ENCODE results near the gene UROC1. TPM values are rescaled to one million over a fixed set of nuclear protein-coding genes. Genes with fewer than 3 reads are reported as not detected.

Gene UROC1
- total RNA-seq, 1 donor from 2014 or later, result not detected

- intact Hi-C loops (cut with micrococcal nuclease), result no loop called here
Measured at GRCh38 chr3:126496894-126497850, 20.4 kb downstream of the UROC1 start.

GRCh38 chr3:126495786-126496185 lies 21.8 kb downstream of the UROC1 start:
- intact Hi-C loops (cut with micrococcal nuclease), result no loop called here

GRCh38 chr3:126494970-126495230 lies 22.7 kb downstream of the UROC1 start:
- intact Hi-C loops (cut with micrococcal nuclease), result no loop called here

- intact Hi-C loops (cut with micrococcal nuclease), result no loop called here
Measured at GRCh38 chr3:126494204-126494969, 23.2 kb downstream of the UROC1 start.

GRCh38 chr3:126493739-126494138 lies 23.8 kb downstream of the UROC1 start:
- intact Hi-C loops (cut with micrococcal nuclease), result no loop called here

- intact Hi-C loops (cut with micrococcal nuclease), result no loop called here
Measured at GRCh38 chr3:126493051-126493450, 24.5 kb downstream of the UROC1 start.

GRCh38 chr3:126491221-126492013 lies 26.2 kb downstream of the UROC1 start:
- intact Hi-C loops (cut with micrococcal nuclease), result no loop called here

- intact Hi-C loops (cut with micrococcal nuclease), result no loop called here
Measured at GRCh38 chr3:126490619-126491018, 27.0 kb downstream of the UROC1 start.

GRCh38 chr3:126488886-126489569 lies 28.5 kb downstream of the UROC1 start:
- intact Hi-C loops (cut with micrococcal nuclease), result no loop called here

GRCh38 chr3:126488185-126488584 lies 29.4 kb downstream of the UROC1 start:
- intact Hi-C loops (cut with micrococcal nuclease), result no loop called here

GRCh38 chr3:126487151-126487771 lies 30.3 kb downstream of the UROC1 start:
- intact Hi-C loops (cut with micrococcal nuclease), result no loop called here

GRCh38 chr3:126486360-126486847 lies 31.2 kb downstream of the UROC1 start:
- intact Hi-C loops (cut with micrococcal nuclease), result no loop called here

- intact Hi-C loops (cut with micrococcal nuclease), result no loop called here
Measured at GRCh38 chr3:126485956-126486355, 31.6 kb downstream of the UROC1 start.

GRCh38 chr3:126485176-126485897 lies 32.2 kb downstream of the UROC1 start:
- intact Hi-C loops (cut with micrococcal nuclease), result no loop called here

- intact Hi-C loops (cut with micrococcal nuclease), result no loop called here
Measured at GRCh38 chr3:126484662-126485061, 32.9 kb downstream of the UROC1 start.

GRCh38 chr3:126484148-126484547 lies 33.4 kb downstream of the UROC1 start:
- intact Hi-C loops (cut with micrococcal nuclease), result no loop called here

GRCh38 chr3:126483321-126483761 lies 34.2 kb downstream of the UROC1 start:
- intact Hi-C loops (cut with micrococcal nuclease), result no loop called here

- intact Hi-C loops (cut with micrococcal nuclease), result no loop called here
Measured at GRCh38 chr3:126482503-126483255, 34.9 kb downstream of the UROC1 start.

Data from T-helper 2 cell treated with Interferon-gamma antibody and Interleukin-4, amounts not matched to agents 100 ng/mL and 5 ng/mL, for 36 hours (primary cell).